ENCODE data around the gene ZNF148.

DNA sequence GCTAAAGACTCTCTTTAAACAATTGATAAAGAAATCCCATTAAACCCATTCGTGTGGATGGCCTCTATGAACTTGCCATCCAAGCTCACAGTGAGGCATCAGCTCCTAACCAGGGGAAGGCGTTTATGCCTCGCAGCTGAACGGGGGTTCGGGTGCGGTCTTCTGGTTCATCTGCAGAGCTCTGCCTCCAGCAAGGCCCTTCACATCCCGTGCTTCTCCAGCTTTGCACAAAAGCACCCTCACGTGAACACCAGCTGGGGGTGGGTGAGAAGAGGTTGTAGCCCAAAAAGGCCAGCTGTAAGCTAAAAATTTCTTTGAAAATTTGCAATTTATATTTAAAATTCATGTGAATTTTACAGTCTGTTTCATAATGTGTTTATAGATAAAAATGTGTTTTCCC, 39.5 kb upstream of the ZNF148 start:
- TF ChIP-seq POLR2A (IDR thresholded peaks at IDR 0.05) (no peak), EP300 (IDR thresholded peaks at IDR 0.05) (no peak)

Measured in sigmoid colon (tissue), 4 donors.